Activated CD4-positive, alpha-beta T cell treated with anti-CD3 and anti-CD28 coated beads, Interleukin-2, amount 10 ng/mL, durations not matched to agents 24 days and 14 days (primary cell): ENCODE results near the gene BEAN1. TPM values are rescaled to one million over a fixed set of nuclear protein-coding genes. Genes with fewer than 3 reads are reported as not detected.

Experiments
- DNase-seq: peaks from one replicate; pipeline ENCODE4 v3.0.0; 2022
- H3K27ac Mint-ChIP-seq: one replicate; pipeline ENCODE4 v1.8.0; 2022; ENCODE audit warnings: mild to moderate bottlenecking, mixed read lengths
- H3K27me3 Mint-ChIP-seq: one replicate; pipeline ENCODE4 v1.8.0; 2022; ENCODE audit warnings: mixed read lengths
- H3K36me3 Mint-ChIP-seq: one replicate; pipeline ENCODE4 v1.8.0; 2022; ENCODE audit warnings: low read depth, mild to moderate bottlenecking, mixed read lengths
- H3K4me1 Mint-ChIP-seq: one replicate; pipeline ENCODE4 v1.8.0; 2021; ENCODE audit warnings: mixed read lengths
- H3K4me3 Mint-ChIP-seq: one replicate; pipeline ENCODE4 v1.8.0; 2022; ENCODE audit warnings: mild to moderate bottlenecking, moderate library complexity, mixed read lengths
- H3K9me3 Mint-ChIP-seq: one replicate; pipeline ENCODE4 v1.8.0; 2021; ENCODE audit warnings: mixed read lengths
- intact Hi-C: fragments of 100-400 bp; cut with micrococcal nuclease; formaldehyde crosslinking; loops from one replicate; pipeline ENCODE4 v1.15.1; 2023
- total RNA-seq: library from RNA; stranded (reverse); gene quantifications from 2 replicates; pipeline ENCODE4 v1.2.3, GENCODE V29; 2022

Gene BEAN1
- total RNA-seq, 1 donor from 2014 or later = not detected

GRCh38 chr16:66435896-66436295, 8.8 kb downstream of the BEAN1 start:
- no peak overlapping the region for H3K4me3 Mint-ChIP-seq
- no peaks in the 10 kb centered on the region for H3K36me3 Mint-ChIP-seq
- H3K9me3 Mint-ChIP-seq = no peaks in the 10 kb centered on the region
- intact Hi-C loops = no loop called here
- H3K4me1 Mint-ChIP-seq = no peaks in the 10 kb centered on the region
- peaks cover 31% of the 10 kb centered on the region for H3K27me3 Mint-ChIP-seq
- H3K27ac Mint-ChIP-seq = no peak overlapping the region
- no peak for DNase-seq

- intact Hi-C loops = no loop called here
- Mint-ChIP-seq H3K27me3 (peaks cover 21% of the 10 kb centered on the region), H3K27ac (no peak overlapping the region), H3K36me3 (no peaks in the 10 kb centered on the region), H3K4me1 (no peaks in the 10 kb centered on the region), H3K9me3 (no peaks in the 10 kb centered on the region), H3K4me3 (no peak overlapping the region)
- DNase-seq = no peak
These were observed 10.4 kb downstream of the BEAN1 start for GRCh38 chr16:66437391-66437945.

GRCh38 chr16:66438536-66438935, 11.4 kb downstream of the BEAN1 start:
- Mint-ChIP-seq H3K4me1 (no peaks in the 10 kb centered on the region), H3K27ac (no peak overlapping the region), H3K27me3 (peaks cover 21% of the 10 kb centered on the region), H3K36me3 (no peaks in the 10 kb centered on the region), H3K9me3 (no peaks in the 10 kb centered on the region), H3K4me3 (no peak overlapping the region)
- no peak for DNase-seq
- intact Hi-C loops = no loop called here

GRCh38 chr16:66439051-66439730, 12.1 kb downstream of the BEAN1 start:
- no peaks in the 10 kb centered on the region for H3K36me3 Mint-ChIP-seq
- H3K4me3 Mint-ChIP-seq = no peak overlapping the region
- H3K4me1 Mint-ChIP-seq = no peaks in the 10 kb centered on the region
- no peak overlapping the region for H3K27ac Mint-ChIP-seq
- peaks cover 25% of the 10 kb centered on the region for H3K27me3 Mint-ChIP-seq
- H3K9me3 Mint-ChIP-seq = no peaks in the 10 kb centered on the region
- no peak for DNase-seq
- intact Hi-C loops = no loop called here

- DNase-seq = no peak
- intact Hi-C loops = no loop called here
- H3K4me1 Mint-ChIP-seq = no peaks in the 10 kb centered on the region
- no peak overlapping the region for H3K4me3 Mint-ChIP-seq
- H3K27me3 Mint-ChIP-seq = peaks cover 28% of the 10 kb centered on the region
- no peak overlapping the region for H3K27ac Mint-ChIP-seq
- H3K9me3 Mint-ChIP-seq = no peaks in the 10 kb centered on the region
- H3K36me3 Mint-ChIP-seq = no peaks in the 10 kb centered on the region
These were observed 13.2 kb downstream of the BEAN1 start for GRCh38 chr16:66440271-66440802.

- Mint-ChIP-seq H3K36me3 (no peaks in the 10 kb centered on the region), H3K27me3 (peaks cover 31% of the 10 kb centered on the region), H3K27ac (no peak overlapping the region), H3K4me1 (no peaks in the 10 kb centered on the region), H3K9me3 (no peaks in the 10 kb centered on the region), H3K4me3 (no peak overlapping the region)
- intact Hi-C loops = no loop called here
- DNase-seq = no peak
These were observed 13.9 kb downstream of the BEAN1 start for GRCh38 chr16:66440970-66441369.

- Mint-ChIP-seq H3K27ac (no peak overlapping the region), H3K27me3 (peaks cover 36% of the 10 kb centered on the region), H3K4me1 (no peaks in the 10 kb centered on the region), H3K36me3 (no peaks in the 10 kb centered on the region), H3K4me3 (no peak overlapping the region), H3K9me3 (no peaks in the 10 kb centered on the region)
- intact Hi-C loops = no loop called here
- DNase-seq = no peak
These were observed 14.7 kb downstream of the BEAN1 start for GRCh38 chr16:66441586-66442375.

- H3K36me3 Mint-ChIP-seq = no peaks in the 10 kb centered on the region
- H3K27ac Mint-ChIP-seq = no peak overlapping the region
- DNase-seq = no peak
- no peak overlapping the region for H3K4me3 Mint-ChIP-seq
- no peaks in the 10 kb centered on the region for H3K4me1 Mint-ChIP-seq
- peaks cover 36% of the 10 kb centered on the region for H3K27me3 Mint-ChIP-seq
- no peaks in the 10 kb centered on the region for H3K9me3 Mint-ChIP-seq
- intact Hi-C loops = no loop called here
These were observed 15.6 kb downstream of the BEAN1 start for GRCh38 chr16:66442502-66443268.

- H3K36me3 Mint-ChIP-seq = no peaks in the 10 kb centered on the region
- peaks cover 36% of the 10 kb centered on the region for H3K27me3 Mint-ChIP-seq
- no peak overlapping the region for H3K27ac Mint-ChIP-seq
- no peak overlapping the region for H3K4me3 Mint-ChIP-seq
- no peaks in the 10 kb centered on the region for H3K4me1 Mint-ChIP-seq
- intact Hi-C loops = no loop called here
- no peaks in the 10 kb centered on the region for H3K9me3 Mint-ChIP-seq
- DNase-seq = no peak
These were observed 16.2 kb downstream of the BEAN1 start for GRCh38 chr16:66443269-66443652.

GRCh38 chr16:66444049-66444481, 17.0 kb downstream of the BEAN1 start:
- peaks cover 33% of the 10 kb centered on the region for H3K27me3 Mint-ChIP-seq
- H3K4me1 Mint-ChIP-seq = no peaks in the 10 kb centered on the region
- H3K9me3 Mint-ChIP-seq = no peaks in the 10 kb centered on the region

GRCh38 chr16:66446737-66447136, 19.6 kb downstream of the BEAN1 start:
- intact Hi-C loops = no loop called here
- Mint-ChIP-seq H3K4me3 (no peak overlapping the region), H3K27me3 (peaks cover 24% of the 10 kb centered on the region), H3K9me3 (no peaks in the 10 kb centered on the region), H3K27ac (no peak overlapping the region), H3K4me1 (no peaks in the 10 kb centered on the region), H3K36me3 (no peaks in the 10 kb centered on the region)
- DNase-seq = no peak

More at GRCh38 chr16:66444049-66444481, 17.0 kb downstream of the BEAN1 start:
- Mint-ChIP-seq H3K4me3 (no peak overlapping the region), H3K27ac (no peak overlapping the region), H3K36me3 (no peaks in the 10 kb centered on the region)
- intact Hi-C loops = no loop called here
- no peak for DNase-seq

- intact Hi-C loops = no loop called here
- no peaks in the 10 kb centered on the region for H3K4me1 Mint-ChIP-seq
- DNase-seq = no peak
- no peaks in the 10 kb centered on the region for H3K9me3 Mint-ChIP-seq
- H3K4me3 Mint-ChIP-seq = no peak overlapping the region
- no peaks in the 10 kb centered on the region for H3K36me3 Mint-ChIP-seq
- H3K27me3 Mint-ChIP-seq = peaks cover 23% of the 10 kb centered on the region
- H3K27ac Mint-ChIP-seq = no peak overlapping the region
These were observed 20.4 kb downstream of the BEAN1 start for GRCh38 chr16:66447491-66447890.

- intact Hi-C loops = no loop called here
- Mint-ChIP-seq H3K9me3 (no peaks in the 10 kb centered on the region), H3K4me3 (no peak overlapping the region), H3K27ac (no peak overlapping the region), H3K4me1 (no peaks in the 10 kb centered on the region), H3K36me3 (no peaks in the 10 kb centered on the region), H3K27me3 (peaks cover 4% of the 10 kb centered on the region)
- DNase-seq = no peak
These were observed 24.5 kb downstream of the BEAN1 start for GRCh38 chr16:66451548-66451947.
